Medulla oblongata (tissue), 1 donor: ENCODE data around the gene WDR35.

Experiments used
- DNase-seq: peaks from one replicate; pipeline ENCODE4 v3.0.0-alpha.2; 2015; ENCODE audit errors: extremely low spot score

Gene WDR35

DNA sequence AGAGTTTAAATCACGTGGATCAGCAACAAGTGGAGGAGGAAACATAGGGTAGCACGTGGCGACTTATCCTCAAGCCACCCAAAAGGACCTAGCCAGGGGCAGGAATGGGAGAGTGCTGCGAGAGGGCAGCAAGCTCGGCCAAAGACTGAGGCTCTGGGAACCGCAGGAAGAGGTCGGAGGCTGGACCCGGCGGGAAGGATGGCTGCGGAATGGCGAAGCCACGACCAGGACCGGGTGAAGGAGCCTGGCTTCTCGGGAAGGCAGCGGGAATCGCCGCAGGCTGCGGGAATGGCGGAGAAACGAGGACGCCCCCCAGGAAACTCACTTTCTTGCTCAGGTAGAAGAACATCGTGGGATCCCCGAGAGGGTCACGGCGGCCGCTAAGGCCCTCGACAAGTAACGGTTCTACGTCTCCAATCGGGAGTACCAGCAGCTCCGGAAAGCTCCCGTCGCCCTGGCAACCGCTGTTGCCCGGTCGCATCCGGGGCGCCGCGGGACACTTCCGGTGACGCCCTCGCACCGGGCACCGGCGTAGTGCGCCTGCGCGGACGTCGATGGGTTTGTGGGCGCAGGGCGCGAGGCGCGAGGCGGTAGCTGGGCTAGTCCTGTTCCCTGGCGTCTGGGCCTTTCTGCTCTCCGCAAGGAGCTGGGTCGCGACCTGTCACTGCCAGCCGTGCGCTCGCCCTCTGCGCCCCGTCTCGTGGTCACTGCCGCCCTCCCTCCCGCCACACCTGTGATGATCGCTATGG is at the start of gene WDR35:
WDR35 (minus strand) TSS at position 439 of the 749 bp plus-strand sequence; CDS start at position 349, 90 bp downstream.
- DNase-seq, result peak; percentile 91

DNA sequence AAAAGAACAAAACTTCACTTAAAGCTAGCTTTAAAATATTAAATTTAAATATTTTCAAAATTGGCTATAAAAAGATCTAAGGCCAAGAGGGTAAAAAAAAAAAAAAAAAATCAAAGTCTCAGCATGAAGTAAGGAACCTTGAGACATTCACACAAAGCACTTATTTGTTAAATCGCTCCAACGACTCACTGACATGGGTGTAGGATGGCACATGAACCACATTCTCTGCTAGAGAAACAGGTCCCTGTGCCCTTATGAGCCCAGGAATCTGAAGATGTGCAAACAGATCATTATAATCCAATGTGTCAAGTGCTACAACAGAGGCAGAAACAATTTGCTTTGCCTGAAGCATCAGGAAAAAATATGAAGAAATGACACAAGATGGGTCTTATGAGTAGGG is 47.8 kb upstream of the WDR35 start:
- DNase-seq, result no peak

DNA sequence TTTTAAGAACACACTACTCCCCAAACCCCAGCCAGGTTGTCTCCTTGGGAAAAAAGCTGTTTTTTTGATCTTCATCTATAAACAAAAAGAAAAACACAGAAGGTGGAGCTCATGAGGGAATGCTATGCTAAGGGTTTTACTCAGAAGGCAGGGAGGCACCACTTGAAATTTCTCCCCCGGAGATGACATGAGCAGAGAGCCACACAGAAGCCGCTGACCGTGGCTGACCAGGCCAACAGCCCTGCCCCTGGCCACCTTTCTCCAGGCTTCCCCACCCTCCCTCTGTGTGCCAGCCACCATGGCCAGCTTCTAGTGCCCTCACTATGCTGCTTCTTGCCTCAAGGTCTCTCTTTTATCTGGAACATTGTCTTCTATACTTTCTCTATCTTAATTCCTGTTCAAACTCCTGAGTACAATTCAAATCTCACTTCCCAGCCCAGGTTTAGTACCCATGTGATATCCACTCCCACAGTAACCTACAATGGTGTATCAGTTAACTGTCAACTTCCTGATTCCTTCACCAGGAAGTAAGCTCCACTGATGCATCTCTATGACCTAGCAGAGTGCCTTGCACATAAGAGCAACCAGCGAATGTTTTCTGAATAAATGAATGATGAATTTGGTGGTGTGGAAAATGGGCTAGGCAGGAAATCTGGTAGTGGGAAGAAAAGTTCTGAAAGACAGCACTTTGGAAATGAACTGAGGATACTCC is 46.2 kb upstream of the WDR35 start:
- DNase-seq, result no peak

DNA sequence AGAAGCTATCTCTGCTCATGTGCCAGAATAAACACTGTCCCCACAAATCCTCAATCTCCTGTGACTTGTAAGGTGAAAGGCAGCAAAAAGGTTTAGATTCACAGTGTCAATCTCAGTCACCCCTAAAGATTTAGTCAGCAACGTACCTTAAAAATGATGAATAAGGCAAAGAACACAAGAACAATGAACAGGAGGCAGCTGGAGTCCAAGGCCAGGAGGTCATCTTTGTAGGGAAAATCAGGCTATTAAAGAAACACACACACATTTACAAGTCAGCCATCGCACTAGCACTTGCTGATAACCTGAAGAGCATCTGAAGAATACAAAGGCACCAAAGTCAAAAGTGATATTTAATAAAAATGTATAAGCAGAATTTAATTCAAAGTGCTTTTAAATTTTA is 44.9 kb upstream of the WDR35 start:
- no peak for DNase-seq

DNA sequence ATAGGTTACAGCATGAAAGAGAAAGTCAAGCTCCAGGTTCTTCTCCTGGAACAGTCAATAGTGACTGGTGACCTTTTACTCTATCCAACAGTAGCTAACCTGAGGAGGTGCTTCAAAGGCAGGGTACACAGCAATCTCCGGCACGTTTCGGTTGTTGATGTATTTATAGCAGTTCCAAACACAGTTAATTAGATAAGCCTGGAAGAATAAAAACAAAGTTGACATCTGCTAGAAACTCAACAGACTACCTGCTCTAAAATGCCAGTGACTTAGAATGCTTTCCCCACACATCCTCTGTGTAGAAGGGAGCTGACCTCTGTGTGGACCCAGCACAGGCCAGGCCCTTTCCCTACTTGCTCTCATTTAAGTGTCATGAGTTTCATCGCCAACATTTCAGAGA is 44.3 kb upstream of the WDR35 start:
- no peak for DNase-seq

DNA sequence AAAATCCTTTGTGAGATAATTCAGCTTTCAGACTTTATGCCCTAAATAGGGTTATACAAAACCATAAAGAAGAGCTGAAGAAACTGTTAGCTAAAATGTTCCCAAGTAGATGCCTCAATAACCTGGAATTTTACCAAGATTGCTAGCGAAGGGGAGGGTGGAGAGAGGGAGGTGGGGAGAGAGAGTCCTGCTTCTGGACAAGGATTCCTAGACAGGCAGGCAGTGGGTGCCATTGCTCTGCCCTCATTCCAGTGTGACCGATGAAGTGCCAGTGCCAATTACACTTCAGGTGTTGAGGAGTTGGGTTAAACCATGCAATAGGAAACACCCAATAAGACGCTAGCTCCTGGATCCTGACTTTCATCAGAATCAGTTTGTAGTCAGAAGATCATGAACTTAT is 43.4 kb upstream of the WDR35 start:
- DNase-seq, result no peak

DNA sequence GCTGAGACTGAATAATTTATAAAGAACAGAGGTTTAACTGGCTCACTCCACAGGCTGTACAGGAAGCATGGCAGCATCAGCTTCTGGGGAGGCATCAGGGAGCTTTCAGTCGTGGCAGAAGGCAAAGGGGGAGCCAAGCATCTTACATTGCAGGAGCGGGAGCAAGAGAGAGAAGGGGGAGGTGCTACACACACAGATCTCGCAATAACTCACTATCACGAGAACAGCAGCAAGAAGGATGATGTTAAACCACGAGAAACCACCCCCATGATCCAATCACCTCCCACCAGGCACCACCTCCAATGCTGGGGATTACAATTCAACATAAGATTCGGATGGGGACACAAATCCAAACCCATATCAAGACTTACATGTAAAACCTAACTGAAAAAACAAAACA is 40.3 kb upstream of the WDR35 start:
- DNase-seq, result no peak

DNA sequence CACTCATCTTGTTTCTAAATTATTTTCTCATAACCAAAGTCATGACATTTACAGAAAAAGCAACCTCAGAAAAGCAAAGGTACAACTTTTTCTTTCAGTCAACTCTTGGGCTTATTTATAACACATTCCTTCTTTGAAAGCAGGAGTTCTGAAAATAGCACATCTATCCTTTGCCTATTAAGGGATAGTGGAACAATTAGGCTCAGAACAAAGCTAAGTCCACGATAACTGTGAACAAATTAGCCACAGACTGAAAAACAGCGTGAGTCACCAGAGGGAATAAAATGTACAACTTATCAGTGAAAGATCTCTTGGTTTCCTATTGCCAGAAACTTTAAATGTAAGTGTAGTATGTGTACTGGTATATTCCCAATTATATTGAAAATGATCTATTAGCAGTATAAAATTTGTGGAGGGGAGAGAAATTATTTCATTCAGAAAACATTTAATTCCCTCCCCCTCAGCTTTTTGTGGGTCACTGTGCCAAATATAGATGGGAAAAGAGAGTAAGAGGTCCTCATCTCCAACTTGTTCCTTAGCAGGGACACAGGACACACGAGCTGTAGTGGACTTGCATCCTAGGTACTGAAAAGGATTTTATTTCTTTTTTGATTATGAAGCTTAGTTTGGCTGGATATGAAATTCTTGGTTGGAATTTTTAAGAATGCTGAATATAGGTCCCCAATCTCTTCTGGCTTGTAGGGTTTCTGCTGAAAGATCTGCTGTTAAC is 38.0 kb upstream of the WDR35 start:
- no peak for DNase-seq

DNA sequence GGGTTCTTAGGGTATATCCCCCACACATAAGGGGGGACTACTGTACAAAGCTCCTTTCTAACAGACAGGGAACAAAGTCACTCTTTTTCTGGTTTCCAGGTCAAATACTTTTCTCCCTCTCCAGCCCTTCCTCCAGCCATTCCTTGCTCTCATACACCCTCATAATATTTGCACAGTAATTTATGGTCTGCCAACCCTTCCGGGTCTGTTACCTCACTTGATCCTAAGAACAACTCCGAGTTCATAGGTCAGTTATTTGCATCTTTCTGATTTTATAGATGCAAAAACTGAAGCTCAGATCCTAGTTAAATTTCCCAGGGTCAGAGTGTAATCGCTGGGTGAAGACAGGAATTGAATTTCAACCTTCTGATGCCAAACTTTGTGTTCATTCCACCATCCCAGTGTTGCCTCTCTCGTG is 37.4 kb upstream of the WDR35 start:
- DNase-seq, result no peak

DNA sequence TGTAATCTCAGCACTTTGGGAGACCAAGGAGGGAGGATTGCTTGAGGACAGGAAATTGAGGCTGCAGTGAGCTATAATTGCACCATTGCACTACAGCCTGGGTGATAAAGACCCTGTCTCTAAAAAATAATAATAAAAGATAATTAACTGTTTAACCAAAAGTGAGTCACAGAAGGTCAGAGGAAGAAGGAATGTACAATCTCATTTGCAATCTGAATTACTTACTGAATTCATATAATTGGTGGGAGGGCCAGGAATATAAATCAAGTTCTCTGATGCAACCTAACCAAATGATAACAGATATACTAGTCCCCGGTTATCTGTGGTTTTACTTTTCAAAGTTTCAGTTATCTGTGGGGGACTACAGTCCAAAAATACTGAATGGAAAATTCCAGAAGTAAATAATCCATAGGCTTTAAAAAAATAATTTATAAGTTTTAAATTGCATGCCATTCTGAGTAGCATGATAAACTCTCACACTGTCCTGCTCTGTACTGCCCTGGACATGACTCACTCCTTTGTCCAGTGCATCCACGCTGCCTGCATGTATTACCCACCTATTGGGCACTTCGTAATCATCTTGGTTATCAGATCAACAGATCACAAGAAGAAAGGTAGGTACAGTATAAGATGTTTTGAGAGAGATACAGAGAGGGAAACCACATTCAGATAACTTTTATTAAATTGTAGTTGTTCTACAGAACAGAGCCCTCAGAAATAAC is 35.3 kb upstream of the WDR35 start:
- DNase-seq, result no peak

DNA sequence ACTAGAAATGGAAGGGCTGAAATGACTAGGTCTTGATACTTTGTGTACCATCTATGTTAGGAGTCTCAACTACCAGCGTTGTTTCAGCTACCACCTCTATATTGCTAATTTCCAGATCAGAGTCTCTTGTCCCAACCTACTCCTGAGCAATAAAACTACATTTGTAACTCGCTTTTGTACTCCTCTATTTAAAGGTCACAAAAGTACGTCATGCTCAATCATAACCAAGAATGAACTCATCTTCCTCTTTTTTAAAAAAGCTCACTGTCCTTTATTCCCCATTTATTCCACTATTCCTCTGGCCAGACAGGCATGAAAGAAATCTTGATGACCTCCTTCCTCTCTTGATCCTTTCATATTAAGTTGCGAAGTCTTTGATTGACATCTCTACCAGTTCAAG is 33.8 kb upstream of the WDR35 start:
- no peak for DNase-seq

DNA sequence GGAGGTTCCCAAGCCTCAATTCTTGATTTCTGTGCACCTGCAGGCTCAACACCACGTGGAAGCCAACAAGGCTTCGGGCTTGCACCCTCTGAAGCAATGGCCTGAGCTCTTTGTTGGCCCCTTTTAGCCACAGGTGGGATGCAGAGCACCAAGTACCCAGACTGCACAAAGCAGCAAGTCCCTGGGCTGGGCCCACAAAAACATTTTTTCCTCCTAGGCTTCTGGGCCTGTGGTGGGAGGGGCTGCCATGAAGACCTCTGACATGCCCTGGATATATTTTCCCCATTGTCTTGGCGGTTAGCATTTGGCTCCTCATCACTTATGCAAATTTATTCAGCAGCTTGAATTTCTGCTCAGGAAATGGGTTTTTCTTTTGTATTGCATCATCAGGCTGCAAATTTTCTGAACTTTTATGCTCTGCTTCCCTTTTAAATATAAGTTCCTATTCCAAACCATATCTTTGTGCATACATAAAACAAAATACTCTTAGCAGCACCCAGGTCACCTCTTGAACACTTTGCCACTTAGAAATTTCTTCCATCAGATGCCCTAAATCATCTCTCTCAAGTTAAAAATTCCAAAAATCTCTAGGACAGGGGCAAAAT is 31.6 kb upstream of the WDR35 start:
- no peak for DNase-seq

DNA sequence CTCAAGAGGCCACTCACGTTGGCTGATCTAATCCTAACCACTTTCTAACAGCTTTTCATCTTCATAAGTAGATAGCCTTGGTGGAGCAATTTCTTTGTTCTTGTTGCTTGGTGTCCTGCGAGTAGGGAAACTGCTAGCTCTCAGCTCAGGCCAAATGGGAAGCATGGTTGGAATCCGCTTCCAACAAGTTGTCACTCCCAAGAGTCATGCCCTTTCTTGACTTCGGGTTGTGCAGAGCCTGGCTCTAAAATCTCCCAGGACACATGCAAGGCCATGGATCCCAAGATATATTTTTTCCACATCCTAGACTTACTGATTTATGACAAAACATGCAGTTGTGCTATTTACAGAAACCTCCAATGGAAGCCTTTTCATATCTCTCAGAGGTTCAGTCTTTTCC is 29.8 kb upstream of the WDR35 start:
- no peak for DNase-seq

DNA sequence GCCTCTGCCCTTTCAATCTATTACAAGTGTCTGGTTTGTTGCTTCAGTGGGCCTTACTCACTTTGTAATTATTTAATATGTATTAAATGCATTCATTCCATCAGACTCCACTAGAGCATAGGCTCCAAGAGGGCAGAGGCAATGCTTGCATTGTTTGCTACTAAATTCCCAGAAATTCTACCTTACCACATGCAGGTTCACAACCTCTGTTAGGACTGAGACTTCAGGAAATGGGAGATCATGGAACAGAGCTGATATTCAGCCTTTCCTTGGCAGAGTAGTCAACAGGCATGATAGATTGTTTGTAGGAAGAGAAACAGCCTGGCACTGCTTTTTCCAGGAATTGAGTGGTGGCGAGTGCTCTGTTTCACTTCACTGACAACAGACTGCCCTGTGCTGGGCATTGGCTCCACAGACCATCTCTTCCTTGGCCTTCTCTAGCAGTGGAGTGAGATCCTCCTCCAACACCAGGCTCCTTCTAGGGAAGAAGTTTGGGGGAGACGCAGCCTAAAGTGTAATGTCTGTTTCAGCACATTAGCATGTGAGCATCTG is 28.8 kb upstream of the WDR35 start:
- peak; percentile 21 for DNase-seq

DNA sequence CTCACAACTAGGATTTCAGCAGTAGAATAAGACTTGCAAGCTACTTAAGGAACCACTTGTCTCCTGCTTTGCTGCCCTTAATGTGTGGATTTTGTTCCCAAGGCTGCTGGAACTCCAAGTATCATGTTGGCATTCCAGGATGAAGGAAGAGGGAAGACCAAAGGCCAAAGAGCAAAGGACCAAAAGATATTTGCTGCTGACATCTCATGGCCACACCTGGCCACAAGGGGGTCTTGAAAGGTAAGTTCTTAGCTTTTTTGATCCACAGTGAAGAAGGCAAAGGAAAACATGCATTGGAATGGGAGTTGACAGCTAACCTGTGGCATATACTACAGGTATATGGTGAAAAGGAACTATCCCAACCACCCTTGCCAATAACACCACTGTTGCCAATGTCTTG is 26.4 kb upstream of the WDR35 start:
- no peak for DNase-seq

DNA sequence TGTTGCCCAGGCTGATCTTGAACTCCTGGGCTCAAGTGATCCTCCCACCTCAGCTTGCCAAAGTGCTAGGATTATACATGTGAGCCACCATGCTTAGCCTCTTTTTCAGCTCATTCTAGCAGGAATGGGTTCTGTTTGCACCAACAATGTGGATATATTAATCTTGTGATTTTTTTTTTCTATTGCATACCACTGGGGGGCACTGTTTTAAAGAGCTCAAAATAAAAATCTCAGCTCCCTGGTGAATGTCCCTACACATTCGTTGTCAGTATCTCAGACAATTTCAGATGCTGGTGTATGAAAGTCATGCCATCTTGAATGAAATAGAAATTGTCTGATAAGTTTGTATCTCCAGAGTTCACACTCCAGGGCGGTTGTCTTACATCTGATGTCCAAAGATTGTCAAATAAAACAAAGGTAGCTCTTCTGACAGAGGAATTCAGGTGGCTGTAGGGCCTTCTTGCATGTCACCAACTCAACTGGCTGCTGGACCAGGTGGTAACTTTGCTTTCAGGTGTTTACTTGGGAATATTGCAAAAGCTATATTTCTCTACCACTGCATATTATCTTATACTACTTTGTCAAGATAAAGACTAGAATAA is 25.7 kb upstream of the WDR35 start:
- peak; percentile 75 for DNase-seq

DNA sequence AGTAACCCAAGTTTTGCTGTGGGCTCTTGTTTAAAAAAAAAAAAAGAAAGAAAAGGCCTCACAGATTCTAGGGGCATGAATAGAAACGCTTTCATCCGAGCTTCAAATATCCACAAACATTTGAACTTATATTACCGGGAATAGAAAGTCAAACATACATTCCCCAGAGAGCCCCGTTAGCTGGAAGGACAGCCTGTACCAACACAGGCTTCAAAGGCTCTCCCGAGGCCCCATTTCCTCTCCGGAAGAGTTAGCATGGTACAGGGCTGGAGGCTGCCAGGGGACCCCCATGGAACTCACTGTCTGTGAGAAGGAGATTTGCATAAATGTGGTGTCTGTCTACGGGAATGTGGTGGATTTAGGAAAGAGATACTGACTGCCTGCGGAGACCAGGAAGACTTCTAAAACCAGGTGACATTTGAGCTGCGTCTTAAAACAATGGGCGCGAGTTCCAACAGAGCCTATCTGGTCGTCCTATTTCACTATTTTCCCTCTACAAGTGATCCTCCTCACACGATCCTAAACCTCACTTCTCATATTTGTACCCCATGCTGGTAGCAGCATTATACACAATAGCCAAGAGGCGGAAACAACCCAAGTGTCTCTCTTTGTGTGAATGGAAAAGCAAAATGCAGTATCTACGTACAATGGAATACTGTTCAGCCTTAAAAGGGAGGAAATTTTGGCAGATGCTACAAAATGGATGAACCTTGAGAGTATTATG is 23.4 kb upstream of the WDR35 start:
- DNase-seq, result no peak

DNA sequence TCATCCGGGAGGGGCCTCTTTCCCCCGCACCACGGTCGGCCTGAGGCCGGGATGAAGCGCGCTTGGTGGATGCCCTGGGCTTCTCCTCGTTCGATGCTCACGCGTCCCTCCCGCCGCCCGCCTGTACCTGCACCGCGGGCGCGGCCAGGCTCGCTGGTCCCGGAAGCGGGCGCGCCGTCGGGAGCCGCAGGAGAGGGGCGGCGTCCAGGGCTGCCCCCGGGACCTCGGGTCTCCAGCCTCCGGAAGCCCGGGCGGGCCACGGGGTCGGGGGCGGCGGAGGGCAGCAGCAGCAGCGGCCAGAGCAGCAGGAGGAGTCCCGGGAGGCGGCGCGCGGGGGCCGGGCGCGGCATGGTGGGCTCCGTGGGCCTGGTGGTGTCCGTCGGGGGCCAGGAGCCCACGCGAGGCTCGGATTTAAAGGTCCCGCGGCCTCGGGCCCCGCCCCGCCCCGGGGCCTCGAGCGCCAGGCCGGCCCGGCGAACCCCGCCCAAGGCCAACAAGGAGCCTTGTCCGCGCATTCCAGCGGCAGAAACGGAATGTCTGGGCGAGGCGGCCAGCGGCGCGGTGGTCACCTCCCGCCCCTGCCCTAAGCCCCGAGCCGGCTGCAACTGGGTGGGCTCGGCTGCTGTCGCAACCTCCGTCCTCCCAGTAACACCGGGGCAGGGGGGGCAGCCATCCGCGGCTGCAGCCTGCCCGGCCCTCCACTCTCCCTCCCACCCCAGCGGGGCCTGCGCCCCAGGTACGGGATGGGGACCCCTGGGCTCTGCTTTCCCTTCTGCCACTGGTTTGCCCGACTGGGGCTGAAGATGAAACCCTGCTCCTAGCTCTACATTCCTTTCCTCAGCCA is 22.6 kb upstream of the WDR35 start, which contains the start of gene MATN3:
MATN3 (minus strand) TSS at position 387 of the 844 bp plus-strand sequence; CDS start at position 350, 37 bp downstream.
- DNase-seq, result no peak

DNA sequence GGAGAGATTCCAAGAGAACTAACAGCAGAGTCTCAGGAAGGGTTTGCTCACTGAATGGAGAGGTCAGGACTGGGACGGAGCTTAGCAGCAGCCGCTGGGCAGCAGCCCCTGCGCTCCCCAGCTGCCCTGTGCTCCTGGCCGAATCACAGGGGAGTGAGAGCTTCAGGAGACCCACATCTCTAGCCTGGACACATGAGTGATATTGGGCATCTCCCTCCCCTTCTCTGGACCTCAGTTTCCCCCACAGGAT is 22.1 kb upstream of the WDR35 start:
- DNase-seq, result no peak
